ENCODE measurements around the gene LRRC8B. TPM values are rescaled to one million over a fixed set of nuclear protein-coding genes. Genes with fewer than 3 reads are reported as not detected.

Gene LRRC8B
- total RNA-seq, 1 donor from 2014 or later: 2.1 TPM

DNA sequence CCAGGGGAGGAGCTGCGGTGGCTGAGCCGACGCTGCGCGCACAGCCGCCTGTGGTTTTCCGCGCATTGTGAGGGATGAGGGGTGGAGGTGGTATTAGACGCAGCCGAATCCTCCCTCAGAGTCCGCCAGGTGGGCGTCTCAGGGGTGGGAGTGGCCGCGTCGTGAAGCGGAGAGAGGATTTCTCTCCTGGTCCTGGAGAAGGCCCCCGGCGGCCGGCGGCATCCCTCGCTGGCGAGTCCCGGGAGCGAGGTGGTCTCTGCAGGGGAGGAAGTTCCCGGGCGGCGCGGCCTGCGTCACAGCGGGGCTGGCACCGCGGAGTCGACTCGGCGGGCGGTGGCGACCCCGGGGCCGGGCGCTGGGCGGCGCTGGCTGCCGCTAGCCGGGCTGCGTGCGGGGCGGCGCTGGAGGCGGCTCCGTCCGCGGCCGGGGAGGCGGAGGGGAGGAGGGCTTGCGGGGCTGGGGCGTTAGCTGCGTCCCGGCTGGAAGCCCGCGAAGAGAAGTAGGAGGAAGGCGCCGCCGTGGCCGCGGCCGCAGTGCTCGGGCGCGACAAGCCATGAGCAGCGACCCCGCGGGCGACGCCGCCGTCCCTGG is 108.1 kb downstream of the LRRC8B start, which contains the start of gene LRRC8C:
Gene LRRC8C, plus strand, starts transcription at position 464 of the 591 bp plus-strand sequence. CDS start 53,354 bp downstream, outside the sequence.
- peak; percentile 46 to 87 for DNase-seq (ENCODE audit: low read depth in 2 of 2)

DNA sequence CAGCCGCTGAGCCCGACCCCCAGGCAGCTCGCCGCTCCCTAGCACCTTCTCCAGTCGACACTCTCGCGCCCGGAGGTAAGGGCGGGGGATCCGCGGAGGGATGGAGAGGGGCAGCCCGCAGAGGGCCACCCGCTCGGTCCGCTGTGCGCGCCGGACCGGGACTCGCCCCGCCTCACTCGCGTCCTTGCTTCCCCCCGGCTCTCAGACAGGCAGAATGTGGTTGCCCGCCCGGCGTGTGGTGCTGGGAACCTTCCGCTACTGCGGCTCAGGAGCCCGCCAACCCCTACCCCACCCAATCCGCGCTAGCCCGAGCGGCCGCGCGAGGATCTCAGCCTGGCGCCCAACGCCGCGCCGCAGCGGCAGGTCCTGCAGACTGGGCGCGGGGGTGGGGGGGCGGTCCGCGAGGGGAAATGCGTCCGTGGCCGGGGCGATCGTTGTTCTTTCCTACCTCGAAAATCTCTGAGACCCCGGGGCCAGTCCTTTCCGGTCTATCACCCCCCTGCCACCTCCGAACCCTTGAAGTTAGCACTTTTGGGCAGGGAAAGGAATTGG is 108.7 kb downstream of the LRRC8B start:
- peak; percentile 11 to 50 for DNase-seq (ENCODE audit: low read depth in 2 of 2)

DNA sequence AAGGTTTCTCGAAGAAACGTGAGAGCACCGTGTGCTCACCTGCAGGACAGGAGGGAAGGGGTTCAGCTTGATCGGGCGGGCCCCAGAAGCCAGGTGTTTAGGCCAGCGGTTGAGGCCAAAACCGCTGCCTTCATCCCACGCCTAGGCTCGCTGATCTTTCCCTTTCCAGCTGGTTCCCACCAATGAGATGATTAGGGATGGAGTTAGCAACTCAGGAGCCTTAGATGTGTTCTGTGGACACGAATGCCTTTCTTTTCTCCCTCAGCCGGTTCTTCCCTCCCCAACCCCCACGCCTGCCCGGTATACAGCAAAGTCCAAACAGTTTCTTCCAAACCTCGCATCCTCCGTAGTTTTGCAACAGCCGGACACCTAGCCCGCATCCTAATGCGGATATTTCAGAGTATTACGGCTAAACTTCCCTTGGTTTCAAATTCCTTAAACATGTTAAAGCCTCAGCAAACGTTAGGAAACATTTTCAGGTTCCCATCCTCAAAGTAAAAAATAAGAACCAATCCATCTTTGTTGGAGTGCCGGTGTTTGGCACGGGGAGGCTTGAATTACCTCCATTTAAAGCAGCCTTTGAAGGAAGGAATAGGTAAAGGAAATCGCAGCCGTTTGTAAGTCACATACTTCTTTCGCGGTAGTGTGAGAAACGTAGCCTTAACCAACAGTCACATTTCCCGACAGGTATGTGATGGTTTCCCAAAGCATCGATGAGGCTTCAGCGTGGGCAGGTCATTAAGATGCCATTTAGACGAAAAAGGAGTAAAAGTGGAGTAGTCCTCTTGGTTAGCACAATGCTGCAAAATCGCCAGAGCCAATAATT is 109.4 kb downstream of the LRRC8B start:
- DNase-seq (ENCODE audit: low read depth in 2 of 2): peak in 1 of 2 donors; percentile 48

DNA sequence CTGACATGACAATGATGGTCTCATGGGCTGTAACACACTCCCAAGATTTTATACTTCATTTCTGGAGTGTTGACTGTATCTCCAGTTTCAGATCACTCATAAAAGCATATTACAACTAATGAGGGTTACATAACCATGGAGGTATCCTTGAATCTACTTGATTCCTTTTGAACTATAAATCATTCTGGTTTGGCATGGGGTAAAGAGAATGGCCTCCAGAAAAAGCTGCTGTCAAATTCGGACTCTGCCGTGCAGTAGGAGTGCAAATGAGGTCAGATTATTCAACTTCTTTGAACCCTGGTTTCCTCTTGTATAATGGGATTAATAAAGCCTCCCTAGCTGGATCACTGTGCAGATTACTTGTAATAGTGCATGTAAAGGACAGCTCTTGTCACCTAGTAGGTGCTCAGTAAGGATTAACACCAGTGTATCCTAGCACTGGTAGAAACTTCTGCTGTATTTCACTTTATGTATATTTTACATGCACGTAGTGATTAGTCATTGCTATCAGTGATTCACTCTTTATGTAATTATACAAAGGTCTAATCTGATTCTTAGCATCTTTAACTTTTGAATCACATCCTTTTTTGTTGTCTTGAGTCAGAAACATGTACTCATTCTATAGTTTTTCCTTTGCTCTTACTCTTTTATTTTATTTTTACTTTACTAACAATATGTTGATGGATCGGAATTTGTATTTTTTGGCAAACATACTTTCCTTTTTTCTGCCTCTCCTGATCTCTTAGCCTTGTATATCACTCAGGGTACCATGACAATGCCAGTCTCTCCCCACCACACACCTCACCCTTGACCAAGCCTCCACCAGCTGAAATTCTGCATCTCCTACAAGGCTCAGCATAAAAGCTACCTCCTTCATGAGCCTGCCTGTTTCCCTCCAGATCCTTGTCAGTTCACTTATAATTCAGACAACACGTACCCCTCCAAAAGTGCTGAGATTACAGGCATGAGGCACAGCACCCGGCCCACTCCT is 111.5 kb downstream of the LRRC8B start:
- peak in 1 of 2 donors; percentile 88 for DNase-seq (ENCODE audit: low read depth in 2 of 2)

DNA sequence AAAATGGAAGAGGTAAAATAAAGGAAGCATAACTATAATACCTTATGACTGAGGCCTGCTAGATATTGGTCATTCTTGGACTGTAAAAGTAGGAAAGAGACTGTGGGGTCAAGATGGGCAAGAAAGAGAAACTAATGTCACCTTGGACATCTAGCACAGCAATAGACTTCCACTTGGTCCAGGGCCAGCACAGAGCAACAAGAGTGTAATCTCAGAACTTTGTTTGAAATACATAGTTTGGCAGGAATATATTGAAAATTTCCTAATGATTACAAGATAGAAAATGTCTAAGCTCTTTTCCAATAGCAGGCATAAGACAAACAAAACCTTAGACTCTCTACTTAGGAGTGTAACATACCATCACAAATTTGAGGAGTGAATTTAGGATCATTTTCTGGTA is 112.9 kb downstream of the LRRC8B start:
- DNase-seq (ENCODE audit: low read depth in 2 of 2): no peak

DNA sequence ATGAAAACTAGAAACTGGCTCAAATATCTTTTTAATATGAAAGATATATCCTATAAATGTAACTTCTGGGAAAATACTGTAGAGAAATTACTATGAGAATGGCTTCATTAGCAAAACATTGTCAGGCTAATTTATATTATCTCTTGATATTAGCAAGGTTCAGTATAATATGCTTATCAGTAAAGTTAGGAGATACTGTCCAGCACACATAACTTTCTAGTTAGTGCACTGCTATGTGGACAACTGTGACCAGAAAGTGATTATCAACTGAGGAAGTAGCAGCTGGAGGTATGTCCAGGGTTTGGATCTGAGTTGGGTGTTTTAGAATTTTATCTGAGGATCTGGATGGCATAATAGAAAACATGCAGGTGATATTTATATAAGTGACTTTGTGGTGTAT is 115.8 kb downstream of the LRRC8B start:
- no peak for DNase-seq (ENCODE audit: low read depth in 2 of 2)

DNA sequence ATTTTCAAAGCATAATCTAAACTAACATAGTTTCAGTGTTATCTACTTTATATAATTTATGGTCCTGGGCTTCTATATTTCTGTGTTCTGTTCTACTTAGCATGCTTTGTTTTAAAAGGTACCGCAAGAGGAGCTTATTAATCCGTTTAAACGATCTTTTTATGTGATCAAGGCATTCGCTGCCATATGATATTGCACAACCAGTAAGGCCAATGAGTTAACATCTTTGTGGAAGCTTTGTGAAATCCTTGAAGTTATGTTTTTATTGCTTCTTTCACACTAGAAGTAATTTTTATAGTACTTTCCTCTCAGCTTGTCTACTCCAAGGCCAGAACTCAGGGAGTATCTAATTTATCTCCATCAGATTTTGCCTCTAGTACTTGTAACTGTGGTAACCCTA is 117.2 kb downstream of the LRRC8B start:
- no peak for DNase-seq (ENCODE audit: low read depth in 2 of 2)

DNA sequence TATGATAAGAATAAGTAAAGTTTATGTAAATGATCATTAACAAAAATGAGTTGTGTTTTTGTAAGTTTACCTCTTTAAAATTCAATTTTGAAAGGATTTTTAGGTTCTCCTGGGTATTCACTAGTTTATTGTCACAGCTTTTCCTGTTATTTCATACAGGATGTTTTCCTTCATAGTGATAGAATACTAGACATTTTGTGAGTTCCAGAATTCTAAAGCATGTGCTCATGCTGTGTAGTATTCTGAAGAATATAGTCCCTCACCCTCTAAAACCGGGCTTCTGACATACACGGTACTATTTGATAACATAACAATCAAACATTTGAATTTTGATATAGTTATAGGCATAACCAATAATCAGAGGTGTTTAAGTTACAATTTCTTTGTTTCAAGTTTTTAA is 118.9 kb downstream of the LRRC8B start:
- DNase-seq (ENCODE audit: low read depth in 2 of 2): peak; percentile 56 to 75

DNA sequence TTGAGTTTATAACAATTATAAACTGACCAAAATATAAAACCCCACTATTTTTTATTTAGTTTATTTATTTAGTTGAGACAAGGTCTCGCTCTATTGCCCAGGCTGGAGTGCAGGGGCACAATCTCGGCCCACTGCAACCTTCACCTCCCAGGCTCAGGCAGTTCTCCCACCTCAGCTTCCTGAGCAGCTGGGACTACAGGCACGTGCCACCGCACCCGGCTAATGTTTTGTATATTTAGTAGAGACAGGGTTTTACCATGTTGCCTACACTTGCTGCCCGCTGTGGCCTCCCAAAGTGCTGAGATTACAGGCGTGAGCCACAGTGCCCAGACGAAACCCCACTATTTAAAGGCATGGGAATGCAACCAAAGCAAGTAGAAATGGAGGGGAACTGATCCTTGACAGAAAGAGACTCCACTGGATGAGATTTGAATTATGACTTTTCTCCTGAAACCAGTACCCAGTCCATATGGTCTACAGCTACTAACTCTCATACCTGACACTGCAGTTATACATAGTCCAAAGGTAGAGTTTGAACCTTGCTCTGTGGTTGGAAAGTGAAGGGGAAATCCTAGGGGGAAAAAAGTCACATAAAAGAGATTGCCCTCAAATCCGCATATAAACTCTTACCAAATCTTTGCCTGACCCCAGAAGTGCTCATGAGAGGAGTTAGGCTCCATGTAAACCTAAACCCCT is 119.6 kb downstream of the LRRC8B start:
- DNase-seq (ENCODE audit: low read depth in 2 of 2): peak in 1 of 2 donors; percentile 59

DNA sequence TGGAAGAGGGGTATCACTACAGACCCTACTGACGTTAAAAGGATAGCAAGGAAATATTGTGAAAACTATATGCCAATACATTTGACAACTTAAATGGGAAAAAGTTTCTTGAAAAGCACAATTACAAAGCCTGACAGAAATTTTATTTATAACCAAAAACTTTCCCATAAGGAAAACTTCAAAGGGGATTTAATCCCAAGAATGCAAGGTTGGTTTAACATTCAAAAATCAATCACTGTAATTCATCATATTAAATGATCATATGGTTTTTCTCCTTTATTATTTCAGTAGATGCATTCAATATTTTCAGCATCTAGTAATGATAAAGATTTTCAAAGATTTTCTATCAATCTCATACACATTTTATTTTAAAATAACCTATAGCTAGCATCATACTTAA is 121.6 kb downstream of the LRRC8B start:
- no peak for DNase-seq (ENCODE audit: low read depth in 2 of 2)

Other genes starting within 250 kb of the LRRC8B start
- not detected in 2 replicates for gene GBP6, start 160.8 kb upstream of the LRRC8B start, total RNA-seq
- gene LRRC8C, start 108.3 kb downstream of the LRRC8B start, total RNA-seq: 13.7 and 18.2 TPM in 2 replicates